Measurements from ENCODE around the gene SNX14. TPM values are rescaled to one million over a fixed set of nuclear protein-coding genes. Genes with fewer than 3 reads are reported as not detected.

The SNX14 gene
- total RNA-seq, 1 experiment from 2014 or later = 119 TPM

DNA sequence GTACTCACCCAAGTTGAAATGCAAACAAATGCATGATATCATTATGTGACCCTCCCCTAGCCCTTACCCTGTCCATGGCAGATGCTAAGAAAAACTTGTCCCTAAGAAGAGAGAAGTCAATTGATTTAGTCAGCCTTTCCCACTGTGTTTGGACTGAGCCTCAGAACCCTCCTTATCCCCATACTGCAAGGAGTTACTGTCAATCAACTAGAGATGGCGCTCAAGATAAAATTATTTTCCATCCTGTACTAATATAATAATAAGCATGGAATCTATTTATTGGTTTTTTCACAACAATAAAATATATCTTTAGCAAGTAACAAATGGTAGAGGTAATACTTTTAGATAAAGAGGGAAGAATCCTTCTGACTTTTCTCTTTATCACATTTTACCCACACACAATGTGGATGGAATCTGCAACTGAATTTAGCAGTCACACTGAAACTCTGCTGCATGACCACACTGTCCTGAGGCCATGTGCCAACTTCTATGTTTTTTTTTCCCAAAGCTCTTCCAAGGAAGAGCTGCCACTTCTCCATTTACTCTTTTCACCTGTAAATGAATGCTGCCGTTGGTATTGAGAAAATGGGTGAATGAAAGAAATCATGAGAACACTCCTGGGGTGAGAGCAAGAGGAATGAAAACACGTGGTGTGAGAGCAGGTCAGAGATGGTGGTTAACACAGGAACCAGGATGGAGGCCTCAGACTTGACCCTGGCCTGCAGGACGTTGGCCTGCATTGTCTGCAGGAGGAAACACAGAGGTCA is 133.3 kb downstream of the SNX14 start:
- peak overlapping the region; percentile 79 for H3K27ac ChIP-seq (ENCODE audit: low read length)
- no peaks in the 10 kb centered on the region for H3K36me3 ChIP-seq (ENCODE audit: control insufficient read depth, insufficient read depth, low read length)
- ATAC-seq (no peak), DNase-seq (ENCODE audit: low read depth, low spot score) (no peak)
- no peak for TF ChIP-seq TCF7L2 (IDR thresholded peaks at IDR 0.05; ENCODE audit: low read depth, low read length)
- TF ChIP-seq, protein P1, sequence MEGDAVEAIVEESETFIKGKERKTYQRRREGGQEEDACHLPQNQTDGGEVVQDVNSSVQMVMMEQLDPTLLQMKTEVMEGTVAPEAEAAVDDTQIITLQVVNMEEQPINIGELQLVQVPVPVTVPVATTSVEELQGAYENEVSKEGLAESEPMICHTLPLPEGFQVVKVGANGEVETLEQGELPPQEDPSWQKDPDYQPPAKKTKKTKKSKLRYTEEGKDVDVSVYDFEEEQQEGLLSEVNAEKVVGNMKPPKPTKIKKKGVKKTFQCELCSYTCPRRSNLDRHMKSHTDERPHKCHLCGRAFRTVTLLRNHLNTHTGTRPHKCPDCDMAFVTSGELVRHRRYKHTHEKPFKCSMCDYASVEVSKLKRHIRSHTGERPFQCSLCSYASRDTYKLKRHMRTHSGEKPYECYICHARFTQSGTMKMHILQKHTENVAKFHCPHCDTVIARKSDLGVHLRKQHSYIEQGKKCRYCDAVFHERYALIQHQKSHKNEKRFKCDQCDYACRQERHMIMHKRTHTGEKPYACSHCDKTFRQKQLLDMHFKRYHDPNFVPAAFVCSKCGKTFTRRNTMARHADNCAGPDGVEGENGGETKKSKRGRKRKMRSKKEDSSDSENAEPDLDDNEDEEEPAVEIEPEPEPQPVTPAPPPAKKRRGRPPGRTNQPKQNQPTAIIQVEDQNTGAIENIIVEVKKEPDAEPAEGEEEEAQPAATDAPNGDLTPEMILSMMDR (IDR thresholded peaks at IDR 0.05) = peak; percentile 35; the same call in 1 of the 2 replicates
- intact Hi-C loops (cut with micrococcal nuclease; ENCODE audit: unreplicated experiment) = loop anchor here (10.0 kb wide), 1 partner anchor 56 kb away; no protein-coding TSS in a partner anchor
- H3K4me1 ChIP-seq (ENCODE audit: control insufficient read depth, insufficient read depth, low read length) = peaks cover 89% of the 10 kb centered on the region
- in situ Hi-C loops (cut with HindIII; ENCODE audit: low pct_unique_long_range_greater_than_20kb, low sequenced_read_pairs) = no loop called here
- H3K4me3 ChIP-seq (ENCODE audit: low read depth in 2 of 2, low read length in 2 of 2) = no peak overlapping the region; a peak in 1 of 4 replicates
- no TSS peak for BruUV-seq (replicated peaks)
- POLR2A ChIA-PET = no interaction called here
- CTCF ChIA-PET = interaction anchor here (1.5 kb wide), 1 partner anchor 22 kb away, joined by 4 read pairs; no protein-coding TSS in a partner anchor
- no peaks in the 10 kb centered on the region for H3K9me3 ChIP-seq (ENCODE audit: control insufficient read depth, insufficient read depth, low read depth, low read length)
- H3K27me3 ChIP-seq (ENCODE audit: control insufficient read depth, insufficient read depth, low read length) = no peaks in the 10 kb centered on the region

DNA sequence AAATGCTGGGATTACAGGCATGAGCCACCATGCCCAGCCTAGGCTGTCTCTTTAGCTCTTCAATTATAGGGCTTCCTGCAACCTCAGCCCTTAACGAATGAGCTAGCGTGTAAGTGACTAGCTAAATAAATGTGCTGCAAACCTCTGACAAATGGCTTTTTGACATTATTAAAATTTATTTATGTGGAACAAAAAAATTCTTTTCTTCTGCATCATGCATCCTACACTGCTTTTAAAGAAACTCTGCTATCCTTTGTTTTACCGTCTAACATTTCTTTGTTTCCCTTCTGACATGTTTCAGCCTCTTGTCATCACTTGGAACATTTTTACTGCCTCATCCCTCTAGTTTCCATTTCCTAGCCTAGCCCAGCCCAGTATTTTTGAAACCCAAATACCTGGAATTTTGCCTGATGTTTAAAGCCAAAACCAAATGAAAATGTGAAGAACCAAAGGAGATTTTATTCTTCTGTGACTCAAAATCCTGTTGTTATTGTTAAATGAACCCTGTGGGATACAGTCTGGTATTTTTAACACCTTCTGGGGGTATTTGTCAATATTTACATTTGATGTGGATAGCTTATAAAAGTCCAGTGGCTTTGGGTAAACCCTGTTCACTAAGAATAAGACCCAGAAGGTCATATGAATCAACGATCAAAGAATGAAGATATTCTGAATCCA is 134.3 kb downstream of the SNX14 start:
- POLR2A ChIA-PET = no interaction called here
- BruUV-seq (replicated peaks) = no TSS peak
- no peaks in the 10 kb centered on the region for H3K9me3 ChIP-seq (ENCODE audit: control insufficient read depth, insufficient read depth, low read depth, low read length)
- H3K4me1 ChIP-seq (ENCODE audit: control insufficient read depth, insufficient read depth, low read length) = peaks cover 82% of the 10 kb centered on the region
- peak overlapping the region; percentile 79 for H3K27ac ChIP-seq (ENCODE audit: low read length)
- ATAC-seq (peak; percentile 23; the same call in 1 of the 2 replicates), DNase-seq (ENCODE audit: low read depth, low spot score) (no peak)
- no peaks in the 10 kb centered on the region for H3K36me3 ChIP-seq (ENCODE audit: control insufficient read depth, insufficient read depth, low read length)
- no peaks in the 10 kb centered on the region for H3K27me3 ChIP-seq (ENCODE audit: control insufficient read depth, insufficient read depth, low read length)
- CTCF ChIA-PET = interaction anchor here (1.5 kb wide), 1 partner anchor 23 kb away, joined by 4 read pairs; no protein-coding TSS in a partner anchor
- TF ChIP-seq TCF7L2 (IDR thresholded peaks at IDR 0.05; ENCODE audit: low read depth, low read length) (peak; percentile 57; the same call in 1 of the 2 replicates), SIN3A (IDR thresholded peaks at IDR 0.05; ENCODE audit: borderline replicate concordance, insufficient read depth, low read depth, low read length) (no peak)
- H3K4me3 ChIP-seq (ENCODE audit: low read depth in 2 of 2, low read length in 2 of 2) = no peak overlapping the region
- in situ Hi-C loops (cut with HindIII; ENCODE audit: low pct_unique_long_range_greater_than_20kb, low sequenced_read_pairs) (no loop called here), intact Hi-C loops (cut with micrococcal nuclease; ENCODE audit: unreplicated experiment) (no loop called here)

DNA sequence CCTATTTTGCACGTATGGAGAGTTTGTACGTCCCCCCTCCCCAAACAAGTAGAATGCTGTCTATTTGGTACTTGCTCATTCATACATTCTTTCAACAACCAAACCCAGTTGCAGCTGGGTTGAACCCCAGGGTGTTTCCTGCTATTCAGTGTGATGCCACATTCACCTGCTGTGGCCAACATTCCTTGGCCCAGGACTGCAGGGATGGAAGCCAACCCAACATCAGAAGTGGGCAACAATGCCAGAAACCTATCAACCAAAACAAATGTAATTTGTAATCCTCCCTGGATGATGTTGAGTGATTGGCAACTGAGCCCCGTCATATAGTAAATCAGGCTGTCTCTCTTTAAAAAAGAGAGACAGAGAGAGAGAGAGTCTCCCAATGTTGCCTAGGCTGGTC is 134.9 kb downstream of the SNX14 start:
- no peaks in the 10 kb centered on the region for H3K27me3 ChIP-seq (ENCODE audit: control insufficient read depth, insufficient read depth, low read length)
- DNase-seq (ENCODE audit: low read depth, low spot score) = no peak
- no peaks in the 10 kb centered on the region for H3K9me3 ChIP-seq (ENCODE audit: control insufficient read depth, insufficient read depth, low read depth, low read length)
- H3K36me3 ChIP-seq (ENCODE audit: control insufficient read depth, insufficient read depth, low read length) = no peaks in the 10 kb centered on the region
- peak overlapping the region; percentile 79 for H3K27ac ChIP-seq (ENCODE audit: low read length)
- no peak for ATAC-seq
- in situ Hi-C loops (cut with HindIII; ENCODE audit: low pct_unique_long_range_greater_than_20kb, low sequenced_read_pairs) (no loop called here), intact Hi-C loops (cut with micrococcal nuclease; ENCODE audit: unreplicated experiment) (no loop called here)
- no peak for TF ChIP-seq POLR2AphosphoS5 (IDR thresholded peaks at IDR 0.05; ENCODE audit: low read depth, low read length)
- TF ChIP-seq TCF7L2 (IDR thresholded peaks at IDR 0.05; ENCODE audit: low read depth, low read length) = no peak
- ChIA-PET POLR2A (no interaction called here), CTCF (interaction anchor here (1.5 kb wide), 1 partner anchor 24 kb away, joined by 4 read pairs; no protein-coding TSS in a partner anchor)
- no TSS peak for BruUV-seq (replicated peaks)
- peaks cover 76% of the 10 kb centered on the region for H3K4me1 ChIP-seq (ENCODE audit: control insufficient read depth, insufficient read depth, low read length)
- no peak overlapping the region for H3K4me3 ChIP-seq (ENCODE audit: low read depth in 2 of 2, low read length in 2 of 2)

Measured in Panc1 (cell line).